Activated CD4-positive, alpha-beta T cell treated with anti-CD3 and anti-CD28 coated beads, Interleukin-2, amount 50 U/mL, for 48 hours (primary cell): ENCODE measurements around the gene ARHGEF7.

ENCODE experiments used
- DNase-seq, 2 experiments: peaks; one replicate each; pipeline ENCODE4 v3.0.0-alpha.2; 2020

The ARHGEF7 gene

GRCh38 chr13:111330066-111330610, 215.0 kb downstream of the ARHGEF7 start:
- no peak for DNase-seq

- DNase-seq, result no peak
These were observed 220.2 kb downstream of the ARHGEF7 start for GRCh38 chr13:111335298-111335697.

GRCh38 chr13:111336666-111337065, 221.6 kb downstream of the ARHGEF7 start:
- no peak for DNase-seq

- no peak for DNase-seq
These were observed 222.1 kb downstream of the ARHGEF7 start for GRCh38 chr13:111337206-111337605.

GRCh38 chr13:111337741-111338140, 222.6 kb downstream of the ARHGEF7 start:
- no peak for DNase-seq

- DNase-seq, result no peak
These were observed 223.7 kb downstream of the ARHGEF7 start for GRCh38 chr13:111338841-111339240.

- DNase-seq, result no peak
These were observed 224.4 kb downstream of the ARHGEF7 start for GRCh38 chr13:111339366-111340143.

GRCh38 chr13:111341886-111342285, 226.8 kb downstream of the ARHGEF7 start:
- no peak for DNase-seq

- no peak for DNase-seq
These were observed 227.6 kb downstream of the ARHGEF7 start for GRCh38 chr13:111342721-111343120.

- no peak for DNase-seq
These were observed 228.2 kb downstream of the ARHGEF7 start for GRCh38 chr13:111343186-111343805.

- no peak for DNase-seq
These were observed 229.5 kb downstream of the ARHGEF7 start for GRCh38 chr13:111344471-111345191.

- no peak for DNase-seq
These were observed 230.6 kb downstream of the ARHGEF7 start for GRCh38 chr13:111345682-111346081.

GRCh38 chr13:111346101-111346680, 231.1 kb downstream of the ARHGEF7 start:
- DNase-seq, result no peak

GRCh38 chr13:111347438-111347837, 232.3 kb downstream of the ARHGEF7 start:
- no peak for DNase-seq

- DNase-seq, result no peak
These were observed 238.4 kb downstream of the ARHGEF7 start for GRCh38 chr13:111353508-111353907.

GRCh38 chr13:111354789-111355188, 239.7 kb downstream of the ARHGEF7 start:
- DNase-seq, result no peak
